H1 (cell line): Measurements from ENCODE around the gene LVRN.

Experiments used
- ATF2 ChIP-seq: IDR thresholded peaks from 2 replicates; pipeline ENCODE4 v1.6.1; 2012; ENCODE audit warnings: low read length, inconsistent platforms
- CREB1 ChIP-seq: IDR thresholded peaks from 2 replicates; pipeline ENCODE4 v1.6.1; 2012; ENCODE audit warnings: inconsistent platforms
- EZH2 ChIP-seq: fragments of 200-600 bp; sonication (generic); IDR thresholded peaks from 2 replicates; pipeline ENCODE4 v1.7.1; 2012; ENCODE audit warnings: low read depth, mild to moderate bottlenecking, moderate library complexity, low read length, inconsistent platforms; ENCODE audit not compliant: severe bottlenecking
- JUN ChIP-seq: IDR thresholded peaks from 2 replicates; pipeline ENCODE4 v1.6.1; 2011; ENCODE audit warnings: low read depth, mild to moderate bottlenecking, improper control_type of control experiment, low read length
- JUND ChIP-seq: IDR thresholded peaks from 2 replicates; pipeline ENCODE4 v1.6.1; 2011; ENCODE audit warnings: mild to moderate bottlenecking, improper control_type of control experiment, low read length
- NRF1 ChIP-seq: IDR thresholded peaks from 2 replicates; pipeline ENCODE4 v1.6.1; 2011; ENCODE audit warnings: mild to moderate bottlenecking, low read depth, low read length, improper control_type of control experiment
- POLR2A ChIP-seq, 2 experiments: IDR thresholded peaks; 1 replicate in 1 of 2; 2 replicates in 1 of 2; pipeline ENCODE4 v1.6.1; 2011; ENCODE audit warnings: low read depth in 2 of 2, low read length in 2 of 2, mild to moderate bottlenecking in 2 of 2; ENCODE audit errors: control extremely low read depth in 1 of 2
- POLR2AphosphoS5 ChIP-seq: IDR thresholded peaks from 2 replicates; pipeline ENCODE4 v1.6.1; 2011; ENCODE audit warnings: low read depth, low read length
- RFX5 ChIP-seq: IDR thresholded peaks from 2 replicates; pipeline ENCODE4 v1.6.1; 2011; ENCODE audit warnings: low read depth, low read length, improper control_type of control experiment, borderline replicate concordance
- SIRT6 ChIP-seq: IDR thresholded peaks from one replicate; pipeline ENCODE4 v1.7.1; 2012; ENCODE audit warnings: low read length, inconsistent platforms
- SP1 ChIP-seq: IDR thresholded peaks from 2 replicates; pipeline ENCODE4 v1.6.1; 2011; ENCODE audit warnings: low read depth, low read length
- TF ChIP-seq, protein P1 (sequence below), 3 experiments: IDR thresholded peaks; 1 replicate in 2 of 3; 2 replicates in 1 of 3; pipeline versions ENCODE4 v1.5.1 to v1.6.1; 2011; ENCODE audit warnings: low read length in 3 of 3, mild to moderate bottlenecking in 3 of 3, inconsistent platforms in 2 of 3, low read depth in 1 of 3, moderate library complexity in 1 of 3; ENCODE audit not compliant: insufficient read depth in 1 of 3; ENCODE audit errors: control extremely low read depth in 1 of 3
- TF ChIP-seq, protein P2 (sequence below): IDR thresholded peaks from 2 replicates; pipeline ENCODE4 v1.6.1; 2012; ENCODE audit warnings: inconsistent platforms

DNA sequence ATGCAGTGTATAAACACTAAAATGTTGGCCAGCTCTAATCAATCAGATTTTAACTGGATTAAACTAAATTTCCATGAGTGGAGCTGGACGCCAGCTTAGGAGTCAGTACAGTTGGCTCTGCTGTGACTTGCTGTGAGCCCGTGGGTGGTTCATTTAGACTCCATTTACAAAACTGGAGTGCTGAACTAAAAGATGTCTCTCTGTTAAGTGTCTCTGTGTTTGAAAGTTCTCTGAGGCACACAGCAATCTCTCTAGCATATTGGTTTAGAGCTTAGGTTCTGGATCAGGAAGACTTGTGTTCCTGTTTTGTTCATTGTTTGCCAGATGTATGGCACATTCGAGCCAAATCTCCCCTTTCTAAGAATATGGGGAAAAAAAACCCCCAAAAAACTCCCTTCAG is 42.0 kb downstream of the LVRN start:
- TF ChIP-seq, protein P1, sequence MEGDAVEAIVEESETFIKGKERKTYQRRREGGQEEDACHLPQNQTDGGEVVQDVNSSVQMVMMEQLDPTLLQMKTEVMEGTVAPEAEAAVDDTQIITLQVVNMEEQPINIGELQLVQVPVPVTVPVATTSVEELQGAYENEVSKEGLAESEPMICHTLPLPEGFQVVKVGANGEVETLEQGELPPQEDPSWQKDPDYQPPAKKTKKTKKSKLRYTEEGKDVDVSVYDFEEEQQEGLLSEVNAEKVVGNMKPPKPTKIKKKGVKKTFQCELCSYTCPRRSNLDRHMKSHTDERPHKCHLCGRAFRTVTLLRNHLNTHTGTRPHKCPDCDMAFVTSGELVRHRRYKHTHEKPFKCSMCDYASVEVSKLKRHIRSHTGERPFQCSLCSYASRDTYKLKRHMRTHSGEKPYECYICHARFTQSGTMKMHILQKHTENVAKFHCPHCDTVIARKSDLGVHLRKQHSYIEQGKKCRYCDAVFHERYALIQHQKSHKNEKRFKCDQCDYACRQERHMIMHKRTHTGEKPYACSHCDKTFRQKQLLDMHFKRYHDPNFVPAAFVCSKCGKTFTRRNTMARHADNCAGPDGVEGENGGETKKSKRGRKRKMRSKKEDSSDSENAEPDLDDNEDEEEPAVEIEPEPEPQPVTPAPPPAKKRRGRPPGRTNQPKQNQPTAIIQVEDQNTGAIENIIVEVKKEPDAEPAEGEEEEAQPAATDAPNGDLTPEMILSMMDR (IDR thresholded peaks at IDR 0.05; ENCODE audit: control extremely low read depth in 1 of 3, insufficient read depth in 1 of 3, low read depth in 1 of 3, low read length in 3 of 3) = no peak
- no peak for TF ChIP-seq POLR2A (IDR thresholded peaks at IDR 0.05; ENCODE audit: control extremely low read depth in 1 of 2, low read depth in 2 of 2, low read length in 2 of 2)
- TF ChIP-seq SIRT6 = no peak
- TF ChIP-seq POLR2AphosphoS5 = no peak
- no peak for TF ChIP-seq JUND
- TF ChIP-seq, protein P2, sequence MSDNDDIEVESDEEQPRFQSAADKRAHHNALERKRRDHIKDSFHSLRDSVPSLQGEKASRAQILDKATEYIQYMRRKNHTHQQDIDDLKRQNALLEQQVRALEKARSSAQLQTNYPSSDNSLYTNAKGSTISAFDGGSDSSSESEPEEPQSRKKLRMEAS = no peak
- TF ChIP-seq ATF2 = no peak
- TF ChIP-seq SP1 = no peak
- no peak for TF ChIP-seq JUN
- TF ChIP-seq CREB1 = no peak
- TF ChIP-seq NRF1 = no peak
- TF ChIP-seq RFX5 = no peak
- no peak for TF ChIP-seq EZH2
